Measurements from ENCODE around the gene DNAH17.

The DNAH17 gene

GRCh38 chr17:78577296-78577695 lies at the start of gene DNAH17:
Gene DNAH17, minus strand, starts transcription at chr17:78577396. Its CDS starts 2,339 bp downstream, at chr17:78575057.
- no peak for DNase-seq

GRCh38 chr17:78624324-78625151 lies 47.3 kb upstream of the DNAH17 start:
- DNase-seq: no peak

GRCh38 chr17:78623541-78623940 lies 46.3 kb upstream of the DNAH17 start:
- peak; percentile 64 for DNase-seq

- no peak for DNase-seq
These were observed 45.5 kb upstream of the DNAH17 start for GRCh38 chr17:78622491-78623265.

GRCh38 chr17:78621720-78622490 lies 44.7 kb upstream of the DNAH17 start:
- DNase-seq: no peak

GRCh38 chr17:78620099-78620498 lies 42.9 kb upstream of the DNAH17 start:
- no peak for DNase-seq

GRCh38 chr17:78619334-78619733 lies 42.1 kb upstream of the DNAH17 start:
- no peak for DNase-seq

- DNase-seq: peak; percentile 62
These were observed 41.3 kb upstream of the DNAH17 start for GRCh38 chr17:78618264-78619066.

- DNase-seq: no peak
These were observed 40.4 kb upstream of the DNAH17 start for GRCh38 chr17:78617511-78618061.

- no peak for DNase-seq
These were observed 39.8 kb upstream of the DNAH17 start for GRCh38 chr17:78616946-78617345.

- DNase-seq: peak; percentile 52
These were observed 38.4 kb upstream of the DNAH17 start for GRCh38 chr17:78615631-78616030.

- no peak for DNase-seq
These were observed 36.2 kb upstream of the DNAH17 start for GRCh38 chr17:78613416-78613815.

- peak; percentile 69 for DNase-seq
These were observed 34.4 kb upstream of the DNAH17 start for GRCh38 chr17:78611607-78612006.

GRCh38 chr17:78610951-78611511 lies 33.8 kb upstream of the DNAH17 start:
- DNase-seq: no peak

- no peak for DNase-seq
These were observed 32.0 kb upstream of the DNAH17 start for GRCh38 chr17:78609191-78609641.

- DNase-seq: no peak
These were observed 31.6 kb upstream of the DNAH17 start for GRCh38 chr17:78608804-78609186.

GRCh38 chr17:78608122-78608803 lies 31.1 kb upstream of the DNAH17 start:
- DNase-seq: no peak

- no peak for DNase-seq
These were observed 29.8 kb upstream of the DNAH17 start for GRCh38 chr17:78607038-78607437.

- DNase-seq: no peak
These were observed 28.7 kb upstream of the DNAH17 start for GRCh38 chr17:78605886-78606285.

- DNase-seq: no peak
These were observed 28.2 kb upstream of the DNAH17 start for GRCh38 chr17:78605429-78605828.

GRCh38 chr17:78602246-78602645 lies 25.1 kb upstream of the DNAH17 start:
- DNase-seq: no peak
